GM18870 (cell line): ENCODE data around the gene FEV.

Source experiments
- ATAC-seq: cut with Tn5 transposase; IDR thresholded peaks from one replicate; pipeline ENCODE4 v1.9.1; 2021; ENCODE audit warnings: moderate library complexity; ENCODE audit not compliant: unreplicated experiment

FEV gene

DNA sequence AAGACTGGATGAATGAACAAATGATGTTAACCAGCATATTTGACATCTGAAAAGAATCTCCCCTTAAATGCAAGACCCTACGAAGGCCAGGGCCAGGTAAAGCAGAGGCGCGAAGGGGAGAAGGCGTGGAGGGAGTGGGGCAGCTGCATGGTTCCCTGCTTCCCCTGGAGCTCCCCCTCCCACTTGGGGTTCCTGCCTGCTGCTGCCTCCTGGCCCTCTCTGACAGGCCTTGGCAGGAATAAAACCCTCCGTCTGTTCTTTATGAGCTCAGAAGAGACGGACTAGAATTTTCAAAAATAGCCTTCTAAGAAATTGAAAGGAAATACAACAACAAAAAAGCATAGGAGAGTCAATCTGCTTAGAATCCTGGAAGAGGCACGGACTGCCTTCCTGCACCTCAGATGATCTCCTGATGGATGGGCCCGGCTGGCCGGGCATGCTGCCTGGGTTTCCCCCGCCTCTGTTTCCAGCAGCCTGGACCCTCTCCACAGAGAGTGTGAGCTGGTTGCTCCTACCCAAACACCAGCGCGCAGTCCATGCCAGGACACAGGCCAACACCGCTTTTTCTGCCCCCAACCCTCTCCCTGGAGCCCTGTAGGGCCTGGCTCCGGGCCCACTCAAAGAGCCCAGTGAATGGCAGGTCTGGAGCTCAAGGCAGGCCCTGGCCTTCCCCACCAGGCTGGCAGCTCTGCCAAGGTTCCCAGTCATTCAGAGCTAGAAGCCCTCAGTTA is 32.4 kb upstream of the FEV start:
- ATAC-seq, result no peak

DNA sequence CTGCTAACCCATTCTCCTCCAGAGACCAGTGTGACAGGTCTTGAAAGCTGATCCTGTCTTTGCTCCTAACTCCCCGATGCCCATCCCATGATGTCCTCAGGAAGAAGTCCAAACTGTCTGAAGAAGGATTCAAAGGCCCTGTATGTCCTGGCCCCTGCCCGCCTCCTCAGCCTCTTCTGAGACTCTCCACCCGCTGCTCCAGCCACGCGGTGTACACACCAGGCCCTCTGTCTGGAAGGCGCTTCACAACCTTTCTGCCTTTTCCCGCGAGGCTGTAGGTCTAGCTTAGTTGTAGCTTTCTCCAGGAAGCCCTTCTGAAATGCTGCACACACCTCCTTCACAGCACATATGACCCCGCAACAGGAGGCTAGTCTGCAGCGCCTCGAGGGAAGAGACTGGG is 31.7 kb upstream of the FEV start:
- no peak for ATAC-seq

DNA sequence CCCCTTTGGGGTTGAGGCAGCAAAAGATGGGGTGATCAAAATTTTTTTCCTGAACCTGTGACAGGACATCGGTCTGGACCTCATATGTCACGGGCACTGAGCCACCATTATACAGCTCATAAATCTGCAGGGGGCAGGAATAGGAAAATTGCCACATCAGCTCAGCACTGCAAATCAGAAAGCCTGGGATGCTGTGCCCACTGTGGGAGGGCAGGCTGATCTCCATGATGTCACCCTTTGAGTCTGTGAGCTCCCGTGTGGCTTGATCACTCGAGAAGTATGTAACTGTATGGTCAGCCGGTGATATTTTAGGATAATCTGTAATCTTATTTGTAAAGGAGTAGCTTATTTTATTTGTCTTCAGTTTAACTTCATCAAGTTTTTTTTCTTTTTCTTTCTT is 25.9 kb upstream of the FEV start:
- no peak for ATAC-seq

DNA sequence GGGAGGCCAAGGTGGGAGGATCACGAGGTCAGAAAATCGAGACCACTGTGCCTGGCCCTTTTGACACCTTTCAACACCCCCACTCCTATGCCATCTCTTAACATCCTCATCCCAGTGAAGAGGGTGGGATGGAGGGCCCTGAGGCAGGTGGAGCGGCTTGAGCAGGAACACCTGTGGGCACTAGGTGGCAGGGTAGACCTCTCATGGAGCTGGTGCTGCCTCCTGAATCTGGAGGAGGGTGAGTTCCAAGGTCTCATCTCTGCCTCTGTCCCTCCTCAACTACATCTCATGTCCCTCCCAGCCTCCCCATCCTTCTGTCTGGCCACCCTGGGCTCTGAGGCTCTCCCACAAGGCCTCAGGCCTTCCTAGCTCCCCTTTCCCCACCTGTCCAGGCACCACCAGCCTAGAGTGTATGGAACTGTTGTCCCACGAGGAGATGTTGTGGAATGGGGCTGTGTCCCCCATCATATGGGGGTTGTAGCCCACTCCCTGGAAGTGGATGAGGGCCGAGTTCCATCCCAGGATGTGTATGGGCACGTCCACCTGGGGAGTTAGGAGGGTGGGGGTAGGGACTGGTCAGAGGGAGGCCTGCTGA is 25.3 kb upstream of the FEV start:
- no peak for ATAC-seq

DNA sequence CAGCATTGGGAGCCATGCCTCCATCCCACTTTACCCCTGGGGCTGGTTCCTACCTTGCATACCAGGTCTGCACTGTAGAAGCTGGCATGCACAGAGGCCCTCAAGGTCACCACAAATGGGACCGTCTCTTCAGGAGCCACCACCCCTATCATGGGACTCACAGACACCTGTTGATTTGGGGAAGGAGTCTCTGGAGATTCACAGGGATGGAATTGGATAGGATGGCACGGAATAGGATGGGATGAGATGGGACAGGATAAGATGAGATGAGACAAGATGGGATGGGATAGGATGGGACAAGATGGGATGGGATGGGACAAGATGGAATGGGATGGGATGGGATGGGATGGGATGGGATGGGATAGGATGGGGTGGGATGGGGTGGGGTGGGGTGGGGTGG is 24.3 kb upstream of the FEV start:
- ATAC-seq, result no peak

DNA sequence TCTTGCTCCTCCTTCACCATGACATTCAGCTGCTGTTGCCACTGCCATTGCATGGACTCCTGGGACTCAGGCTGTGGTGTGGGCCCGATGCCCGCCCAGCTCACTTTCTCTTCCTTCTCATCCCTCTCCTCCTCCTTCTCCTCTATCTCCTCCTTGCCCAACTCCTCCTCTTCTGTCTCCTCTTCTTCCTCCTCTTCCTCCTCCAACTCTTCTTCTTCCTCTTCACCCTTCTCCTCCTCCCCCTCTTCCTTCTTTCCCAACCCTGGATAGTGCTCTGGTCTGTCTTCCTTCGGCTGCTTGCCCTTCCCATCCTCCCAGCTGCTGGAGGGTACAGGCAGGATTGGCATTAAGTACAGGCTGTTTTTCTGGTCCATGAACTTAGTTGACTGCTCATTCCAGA is 19.0 kb upstream of the FEV start:
- no peak for ATAC-seq

DNA sequence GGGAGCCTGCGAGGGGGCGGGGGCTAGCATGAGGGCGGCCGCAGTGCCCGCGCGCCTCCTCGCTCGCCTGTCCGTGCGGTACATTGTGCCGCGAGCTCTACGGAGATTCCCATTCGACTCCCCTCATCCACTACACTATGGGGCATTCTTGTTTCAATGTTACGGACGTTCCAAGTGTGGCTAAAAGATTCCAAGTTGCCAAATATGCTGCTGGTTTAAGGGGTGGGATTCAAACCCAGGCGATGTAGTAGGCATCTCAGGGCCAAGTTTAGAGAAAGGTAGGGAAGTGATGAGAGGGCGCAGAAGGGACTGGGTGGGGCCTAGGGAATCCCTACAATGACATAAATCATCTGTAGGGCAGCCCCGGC is 18.3 kb upstream of the FEV start:
- ATAC-seq, result no peak

DNA sequence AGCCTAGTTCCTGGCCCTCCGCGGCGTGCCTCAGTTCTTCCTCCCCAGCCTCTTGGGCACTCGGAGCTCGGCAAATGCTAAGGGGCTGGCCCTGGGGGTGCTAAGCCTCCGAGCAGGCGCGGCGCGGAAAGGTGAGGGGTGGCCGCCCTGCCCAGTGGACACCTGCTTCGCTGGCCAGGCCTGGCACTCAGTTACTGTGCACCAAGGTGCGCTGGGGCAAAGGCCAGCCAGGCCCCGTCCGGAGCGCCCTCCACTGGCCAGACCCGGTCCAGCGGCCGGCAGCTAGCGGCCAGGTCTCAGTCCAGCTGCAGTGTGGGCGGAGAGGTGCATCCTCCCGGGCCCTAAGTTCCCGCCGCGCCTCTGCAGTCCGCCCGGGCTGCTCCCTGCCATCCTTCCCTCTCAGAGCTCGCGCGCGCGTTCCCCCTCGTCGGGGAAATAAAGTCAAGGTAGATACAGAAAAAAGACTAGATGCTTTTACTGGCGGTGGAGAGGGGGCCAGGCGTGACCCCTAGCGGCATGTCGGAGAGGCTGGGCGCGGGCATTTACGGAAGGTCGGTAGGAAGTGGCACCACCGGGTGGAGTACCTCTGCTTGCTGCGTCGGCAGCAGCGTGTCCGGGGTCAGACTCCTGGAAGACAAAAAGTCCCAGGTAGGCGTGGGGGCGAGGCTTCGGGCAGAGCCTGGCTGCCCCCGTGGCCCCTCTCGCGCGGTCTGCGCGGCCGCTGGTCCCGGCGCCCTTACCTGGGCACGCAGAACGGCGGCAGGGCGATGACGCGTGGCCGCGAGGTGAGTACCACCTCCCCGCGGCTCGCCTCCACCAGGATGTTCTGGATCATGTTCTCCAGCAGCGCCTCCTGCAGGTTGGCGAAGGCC is 17.6 kb upstream of the FEV start:
- ATAC-seq, result no peak

DNA sequence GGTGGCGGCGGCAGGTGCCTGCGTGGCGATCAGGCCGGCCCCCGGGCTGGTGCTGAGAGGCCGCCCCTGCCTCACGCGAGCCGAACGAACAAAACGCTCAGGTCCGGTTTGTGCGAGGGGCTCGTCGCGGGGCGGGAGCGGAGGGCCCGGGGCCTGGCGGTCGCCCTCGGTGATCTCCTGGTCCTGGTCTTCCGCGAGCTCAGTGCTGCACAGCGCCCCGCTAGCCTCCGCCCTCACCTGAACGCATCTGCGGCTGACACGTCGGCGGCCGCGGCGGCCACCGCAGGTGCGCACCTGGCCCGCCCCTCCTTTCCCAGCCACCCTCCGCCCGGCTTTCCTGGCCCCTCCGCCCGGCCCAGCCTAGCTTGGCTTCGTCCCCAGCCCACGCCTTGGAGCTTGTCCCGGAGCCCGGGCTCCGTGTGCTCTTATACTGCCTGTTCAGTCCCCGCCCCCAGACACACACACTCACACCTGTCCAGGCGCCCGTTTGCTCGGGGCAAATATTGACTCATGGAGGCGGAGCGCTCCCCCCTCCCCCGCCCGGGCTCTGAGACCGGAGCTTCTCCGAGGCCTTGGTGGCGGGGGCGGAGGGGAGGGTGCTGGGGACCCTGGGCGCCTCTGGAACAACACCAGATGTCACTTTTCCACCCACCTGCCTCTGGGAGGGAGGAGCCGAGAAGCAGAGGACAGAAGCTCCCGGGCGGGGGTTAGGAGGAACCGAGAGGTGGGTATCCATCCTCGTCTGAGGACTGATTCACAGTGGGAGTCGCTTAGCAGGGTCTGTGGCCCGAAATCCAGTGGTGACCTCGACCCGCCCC is 16.8 kb upstream of the FEV start:
- no peak for ATAC-seq

DNA sequence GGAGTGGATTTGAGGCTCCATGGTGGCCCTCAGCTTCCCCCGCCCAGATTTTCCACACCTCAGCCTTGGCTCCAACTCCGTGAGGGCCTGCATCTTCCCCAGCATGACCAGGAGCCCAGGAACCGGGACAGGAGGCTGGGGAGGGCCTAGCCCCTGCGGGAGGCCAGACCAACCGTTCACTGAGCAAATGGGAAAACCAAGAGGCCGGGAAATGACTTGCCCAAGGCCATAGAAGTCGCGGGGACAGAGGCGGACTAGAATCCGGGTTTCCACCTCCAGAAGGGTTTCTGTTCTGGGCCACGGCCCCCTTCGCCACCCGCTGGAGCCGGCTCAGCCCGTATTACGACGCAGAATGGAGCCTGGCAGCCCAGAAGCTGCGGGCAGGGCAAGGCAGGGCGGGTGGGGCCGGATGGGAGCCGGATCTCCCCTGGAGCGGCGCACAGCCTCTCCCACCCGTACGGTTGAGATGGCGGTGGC is 16.2 kb upstream of the FEV start:
- no peak for ATAC-seq

DNA sequence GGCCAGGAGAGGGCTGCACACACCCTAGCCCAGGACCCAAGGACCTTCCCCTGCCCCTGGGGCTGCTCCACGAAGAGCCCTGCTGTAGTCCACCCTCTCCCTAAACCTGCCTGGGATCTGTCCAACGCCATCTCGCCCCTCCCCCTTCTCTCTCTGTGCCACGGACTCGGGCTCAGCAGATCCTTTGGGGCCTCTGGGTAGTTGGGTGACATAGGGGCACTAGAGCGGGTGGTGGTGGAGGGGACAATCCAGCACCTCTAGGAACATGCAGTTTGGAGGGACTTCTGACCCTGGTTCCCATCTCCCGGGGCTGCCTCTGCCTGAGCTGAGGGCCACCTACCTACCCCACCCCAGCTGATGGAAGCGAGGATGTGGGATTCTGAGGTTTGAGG is 15.6 kb upstream of the FEV start:
- no peak for ATAC-seq

DNA sequence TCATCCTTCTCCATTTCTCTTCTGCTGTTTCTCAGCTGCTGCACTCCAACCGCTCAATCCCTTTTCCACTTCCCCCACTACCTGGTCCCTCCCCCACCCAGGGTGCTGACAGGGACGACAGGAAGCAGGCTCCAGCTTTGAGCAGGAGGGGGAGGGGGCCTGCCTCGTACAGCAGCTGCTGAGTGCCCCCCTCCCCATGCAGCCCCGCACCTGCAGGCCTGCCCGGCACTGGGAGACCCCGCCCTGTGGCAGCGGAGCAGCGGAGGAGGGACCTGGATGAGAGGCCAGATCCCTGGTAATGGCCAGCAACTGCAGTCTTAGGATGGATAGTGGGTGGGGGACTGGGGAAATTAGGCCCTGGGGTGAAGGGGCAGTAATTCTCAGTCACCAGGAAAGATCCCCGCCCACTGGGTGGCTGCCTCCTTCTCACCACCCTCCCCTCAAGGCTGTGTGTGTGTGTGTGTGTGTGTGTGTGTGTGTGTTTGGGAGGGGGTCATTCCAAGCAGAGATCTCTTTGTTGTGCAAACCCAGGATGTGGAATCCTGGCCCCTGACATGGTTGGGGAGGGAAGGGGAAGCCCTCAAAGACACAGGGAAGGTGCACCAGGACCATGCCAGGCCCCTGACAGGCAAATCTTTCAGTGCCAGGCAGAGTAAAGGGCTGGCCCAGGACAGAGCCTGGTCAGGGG is 15.0 kb upstream of the FEV start:
- no peak for ATAC-seq

DNA sequence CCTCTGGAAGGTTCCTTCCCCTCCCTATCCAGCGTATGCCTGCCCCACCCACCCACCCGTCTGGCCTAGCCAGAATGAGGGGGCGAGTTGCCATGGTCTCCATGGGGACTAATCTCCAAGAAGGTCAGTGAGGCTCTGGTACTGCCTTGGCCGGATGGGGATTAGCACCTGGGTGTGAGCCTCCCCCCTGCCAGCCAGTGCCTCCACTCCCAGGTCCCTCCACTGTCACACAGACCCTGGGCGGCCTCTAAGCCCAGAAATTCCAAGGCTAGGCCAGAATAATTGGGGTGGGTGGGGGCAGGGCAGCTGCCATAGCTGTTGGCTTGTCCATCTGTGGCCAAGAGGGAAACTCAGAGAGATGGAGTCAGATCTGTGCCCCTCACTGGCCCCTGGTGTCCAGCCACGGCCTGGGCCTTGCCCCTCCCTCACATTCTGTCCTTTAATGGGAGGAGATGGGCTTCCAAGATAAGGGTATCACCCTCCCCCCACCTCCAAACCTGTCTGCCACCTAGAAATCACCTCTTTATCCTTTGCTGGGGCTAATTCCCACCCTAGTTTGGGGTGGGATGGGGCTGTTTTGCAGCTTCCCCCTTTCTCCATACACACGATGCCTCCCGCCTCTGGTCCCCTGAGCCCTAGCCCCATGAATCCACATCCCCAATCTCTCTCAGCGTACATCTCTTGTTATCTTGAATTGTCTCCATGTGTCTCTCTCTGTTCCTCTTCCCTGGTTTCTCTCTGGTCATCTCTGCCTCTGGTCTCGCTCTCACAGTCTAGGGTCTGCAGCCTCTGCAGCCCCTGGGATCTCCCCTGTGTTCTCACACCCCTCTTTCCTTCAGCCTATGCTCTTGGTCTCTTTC is 14.3 kb upstream of the FEV start:
- no peak for ATAC-seq

DNA sequence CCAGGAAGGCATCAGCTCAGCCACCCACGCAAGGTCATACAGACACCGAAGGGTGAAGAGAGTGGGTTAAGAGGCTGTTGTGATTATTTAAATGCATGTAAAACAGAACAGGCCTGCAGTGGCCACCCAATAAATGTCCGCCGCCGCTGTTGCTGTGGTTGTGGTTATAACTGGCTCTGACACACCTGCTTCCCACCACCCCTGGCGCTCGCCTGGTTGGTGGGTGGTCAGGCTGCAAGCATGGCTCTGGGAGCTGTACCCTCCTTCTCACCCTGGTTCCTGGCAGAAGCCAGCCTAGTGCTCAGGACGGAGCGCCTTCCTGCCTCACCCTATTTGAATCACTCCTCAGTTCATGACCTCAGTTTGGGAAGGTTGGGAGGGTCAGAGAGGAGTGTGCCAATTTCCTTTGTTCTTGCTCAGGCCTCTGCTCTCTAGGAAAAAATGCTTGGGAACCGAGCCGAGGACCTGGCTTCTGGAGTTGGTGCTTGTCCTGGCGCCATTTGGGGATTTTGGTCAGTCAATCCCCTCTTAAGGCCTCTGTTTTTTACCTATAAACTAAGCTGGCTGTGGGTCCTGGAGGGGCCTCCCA is 13.5 kb upstream of the FEV start:
- ATAC-seq, result no peak

DNA sequence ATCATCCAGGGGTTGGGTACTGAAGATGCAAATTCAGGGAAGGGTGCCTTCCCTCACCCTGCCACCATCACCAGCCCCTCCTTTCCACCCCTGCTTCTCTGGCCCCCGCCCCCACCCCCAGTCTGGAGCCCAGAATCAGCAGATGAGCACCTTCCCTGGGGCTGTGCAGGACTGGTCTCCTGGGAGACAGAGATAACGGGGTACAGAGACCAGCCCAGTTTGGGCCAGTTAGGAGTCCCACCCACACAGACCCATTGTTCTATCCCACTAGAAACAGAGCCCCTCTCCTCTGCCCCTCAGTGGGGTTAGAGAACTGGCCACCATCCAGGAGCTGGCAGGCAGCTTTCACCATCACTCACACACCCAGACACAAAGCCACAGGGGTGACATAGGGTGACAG is 12.7 kb upstream of the FEV start:
- ATAC-seq, result no peak

DNA sequence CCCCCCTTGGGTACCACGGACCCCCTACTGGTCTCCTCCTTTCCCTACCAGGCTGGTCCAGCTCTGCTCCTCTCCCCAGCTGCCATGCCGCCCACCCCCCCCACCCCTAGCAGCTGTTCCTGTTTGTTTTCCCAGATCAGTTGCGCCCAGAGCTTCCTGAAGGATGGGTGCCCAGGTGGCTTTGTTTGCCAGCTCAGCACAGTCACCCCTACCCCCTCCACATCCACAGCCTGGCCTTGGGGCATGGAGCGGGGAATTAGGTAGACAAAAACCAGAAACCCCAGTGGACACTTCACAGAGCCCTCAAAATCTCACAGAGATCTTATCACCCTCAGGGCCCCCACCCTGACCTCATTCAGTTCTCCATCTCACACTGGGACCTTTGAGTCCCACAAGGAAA is 12.0 kb upstream of the FEV start:
- ATAC-seq, result no peak

DNA sequence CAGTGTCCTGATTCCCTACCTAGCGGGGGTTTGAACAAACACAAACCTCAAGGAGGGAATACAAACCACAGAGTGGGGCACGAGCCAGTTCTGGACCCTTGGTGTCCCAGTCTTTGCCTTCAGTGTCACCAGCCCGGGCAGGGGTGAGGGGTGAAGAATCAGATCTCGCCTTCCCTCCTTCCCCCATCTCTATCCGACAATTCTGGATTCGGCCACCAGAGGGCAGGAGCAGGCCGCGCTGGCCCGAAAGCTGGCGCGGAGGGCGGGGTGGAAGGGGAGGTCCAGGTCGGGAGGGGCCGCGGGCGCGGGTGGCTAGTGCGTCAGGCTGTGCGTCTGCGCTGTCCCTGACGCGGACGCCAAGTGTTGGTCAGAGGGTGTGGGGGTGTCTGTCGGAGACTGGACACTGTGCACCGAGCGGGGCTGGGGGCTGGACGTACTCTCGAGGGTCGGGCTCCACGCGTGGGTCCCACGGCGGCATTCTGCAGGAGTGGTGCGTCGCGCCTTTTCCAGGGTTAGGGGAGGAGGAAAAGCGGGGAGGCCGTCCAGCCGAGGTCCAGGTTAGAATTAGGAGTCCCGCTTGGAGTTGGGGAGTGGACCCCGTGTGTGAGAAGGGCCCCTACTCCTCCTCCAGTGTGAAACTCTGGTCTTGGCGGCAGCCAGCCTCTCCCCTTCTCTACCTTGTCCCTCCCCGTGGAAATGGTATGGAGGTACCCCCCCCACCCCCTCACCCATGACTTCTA is 11.2 kb upstream of the FEV start:
- no peak for ATAC-seq

DNA sequence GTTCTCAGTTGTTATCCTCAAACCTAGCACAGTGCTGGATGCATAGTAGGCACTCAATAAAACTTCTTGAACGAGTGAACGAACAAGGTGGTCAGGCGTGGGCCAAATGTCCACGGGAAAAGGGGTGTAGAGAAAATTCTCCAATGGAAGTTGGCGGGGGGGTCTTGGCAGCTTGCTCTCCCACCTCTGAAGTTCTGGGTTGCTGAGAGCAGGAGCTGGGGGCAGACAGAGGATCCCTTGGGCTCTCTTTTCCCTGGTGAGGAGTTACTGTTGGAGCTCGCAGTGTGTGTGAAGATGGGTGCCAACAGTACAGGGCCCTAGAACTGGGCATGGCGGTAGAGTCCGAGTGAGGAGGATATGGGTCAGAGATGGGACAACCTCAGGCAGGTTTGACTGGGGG is 10.6 kb upstream of the FEV start:
- no peak for ATAC-seq
